HG03432 (cell line): ENCODE data around the gene LAMC2.

Experiments
- ATAC-seq: cut with Tn5 transposase; IDR thresholded peaks from one replicate; pipeline ENCODE4 v1.9.1; 2021; ENCODE audit warnings: mild to moderate bottlenecking, moderate library complexity; ENCODE audit not compliant: unreplicated experiment

The LAMC2 gene

DNA sequence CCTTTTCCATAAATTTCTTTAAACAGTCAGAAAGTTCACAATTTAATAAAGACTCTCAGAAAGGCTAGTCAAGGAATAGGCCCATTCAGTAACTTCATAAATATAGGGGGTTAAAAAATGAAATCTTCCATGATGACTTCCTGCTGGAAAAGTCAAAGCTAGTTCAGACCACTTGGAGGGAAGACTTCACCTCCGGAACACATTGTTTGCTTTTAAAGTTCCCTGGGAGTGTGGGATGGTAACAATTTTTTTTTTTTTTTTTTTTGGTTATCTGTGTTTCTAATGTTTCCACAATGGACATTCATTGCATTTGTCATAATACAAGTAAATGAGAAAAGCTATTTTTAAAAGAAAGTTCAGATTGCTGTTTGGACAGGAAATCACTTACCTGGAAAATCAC, 18.4 kb upstream of the LAMC2 start:
- no peak for ATAC-seq

DNA sequence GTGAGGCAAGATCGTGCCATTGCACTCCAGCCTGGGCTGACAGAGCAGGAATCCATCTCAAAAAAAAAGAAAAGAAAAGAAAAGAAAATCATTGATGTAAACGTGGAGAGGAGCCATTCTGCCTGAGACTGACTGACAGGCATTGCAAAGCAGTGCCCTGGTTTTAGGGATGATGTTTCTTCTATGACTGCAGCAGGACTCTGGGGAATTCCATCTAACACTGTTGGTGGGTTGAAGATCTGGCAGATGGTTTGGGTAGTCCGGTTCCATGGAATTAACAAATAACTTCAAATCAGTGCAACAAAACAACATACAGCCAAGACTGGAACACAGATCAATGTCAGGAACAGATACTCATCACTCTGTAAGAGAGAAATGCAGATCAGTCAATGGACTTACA, 17.8 kb upstream of the LAMC2 start:
- no peak for ATAC-seq

DNA sequence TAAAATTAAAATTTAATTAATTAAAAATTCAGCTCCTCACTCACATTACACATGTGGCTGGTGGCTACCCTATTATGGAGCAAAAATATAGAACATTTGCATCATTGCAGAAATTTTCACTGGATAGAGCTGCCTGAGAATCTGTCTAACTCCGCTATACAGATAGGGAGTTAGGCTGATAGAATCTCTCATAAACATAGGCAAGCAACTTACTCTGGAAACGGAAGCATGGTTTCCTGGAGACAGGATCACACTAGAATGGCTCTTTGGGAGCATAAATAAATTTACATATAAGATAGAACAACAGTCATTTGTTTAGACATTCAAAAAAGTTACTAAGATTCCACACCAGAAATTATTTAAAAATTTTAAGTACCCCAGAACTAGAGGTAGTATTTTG, 12.2 kb upstream of the LAMC2 start:
- no peak for ATAC-seq

DNA sequence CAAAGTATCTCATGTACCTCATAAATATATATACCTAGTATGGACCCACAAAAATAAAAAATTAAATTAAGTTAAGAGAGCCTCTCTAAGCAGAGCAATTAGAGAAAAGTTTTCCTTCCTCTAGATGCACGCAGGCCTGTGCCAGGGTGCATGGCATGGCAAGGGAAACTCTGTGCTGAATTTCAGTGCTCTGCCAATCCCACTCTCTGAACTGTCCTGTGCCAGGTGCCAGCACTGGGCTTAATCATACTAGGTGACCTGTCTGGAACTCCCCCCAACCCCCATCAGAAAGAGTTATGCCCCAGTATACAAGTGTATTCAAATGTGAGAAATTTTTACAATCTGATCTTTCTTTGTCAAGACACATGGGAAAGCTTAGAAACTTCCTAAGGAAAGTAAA, 10.4 kb upstream of the LAMC2 start:
- no peak for ATAC-seq

DNA sequence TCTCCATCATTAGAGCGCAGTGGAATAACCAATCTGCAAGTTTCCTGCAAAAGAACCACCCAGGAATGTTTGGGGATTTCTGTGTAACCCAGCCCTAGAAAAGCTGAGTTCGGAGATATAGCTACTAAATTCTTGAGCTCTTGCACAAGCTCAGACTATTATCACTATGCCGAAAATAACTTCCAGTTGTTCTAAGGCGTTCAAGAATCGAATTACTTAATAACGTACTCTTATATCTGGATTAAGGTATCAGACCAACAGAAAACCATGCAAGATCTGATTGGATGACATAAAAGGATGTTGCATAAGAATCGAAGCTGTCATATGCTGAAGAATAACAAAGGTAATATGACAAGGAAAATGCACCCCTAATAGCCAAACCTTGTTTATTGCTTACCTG, 7.5 kb upstream of the LAMC2 start:
- no peak for ATAC-seq

DNA sequence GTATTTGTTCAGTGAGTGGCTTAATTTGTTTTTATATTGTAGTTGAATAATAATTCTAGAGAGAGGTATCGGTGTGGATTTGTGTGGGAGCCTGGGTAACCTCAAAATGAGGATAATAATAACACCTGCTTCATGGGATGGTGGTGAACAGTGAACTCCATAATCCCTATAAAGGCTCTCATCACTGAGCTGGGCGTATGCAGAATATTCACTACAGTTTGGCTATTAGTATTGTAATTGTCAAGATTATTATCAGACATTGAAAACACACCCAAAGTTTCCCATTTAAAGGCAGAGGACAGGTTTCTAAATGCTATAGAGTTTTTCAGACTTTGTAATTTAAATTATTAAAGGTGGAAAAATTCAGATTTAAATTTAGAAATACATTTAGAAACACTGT, 7.0 kb upstream of the LAMC2 start:
- no peak for ATAC-seq

DNA sequence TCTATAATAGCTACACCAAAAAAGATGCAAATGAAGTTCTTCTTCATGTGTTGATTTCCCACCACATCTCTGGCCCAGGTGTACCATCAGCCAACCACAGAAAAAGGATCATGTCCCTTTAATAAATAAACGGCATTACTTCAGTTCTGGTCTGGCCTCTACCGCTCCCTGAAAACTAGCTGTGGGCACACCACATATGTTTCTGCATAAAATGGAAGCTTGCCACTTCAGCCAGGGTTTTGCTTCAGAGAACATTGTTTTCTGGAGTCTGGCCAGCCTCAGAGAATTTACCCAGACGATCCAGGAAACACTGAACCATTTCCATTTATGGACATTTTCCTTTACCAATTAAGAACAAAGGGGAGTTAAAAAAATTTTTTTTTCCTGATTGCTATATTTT, 5.8 kb upstream of the LAMC2 start:
- ATAC-seq: peak; percentile 37

DNA sequence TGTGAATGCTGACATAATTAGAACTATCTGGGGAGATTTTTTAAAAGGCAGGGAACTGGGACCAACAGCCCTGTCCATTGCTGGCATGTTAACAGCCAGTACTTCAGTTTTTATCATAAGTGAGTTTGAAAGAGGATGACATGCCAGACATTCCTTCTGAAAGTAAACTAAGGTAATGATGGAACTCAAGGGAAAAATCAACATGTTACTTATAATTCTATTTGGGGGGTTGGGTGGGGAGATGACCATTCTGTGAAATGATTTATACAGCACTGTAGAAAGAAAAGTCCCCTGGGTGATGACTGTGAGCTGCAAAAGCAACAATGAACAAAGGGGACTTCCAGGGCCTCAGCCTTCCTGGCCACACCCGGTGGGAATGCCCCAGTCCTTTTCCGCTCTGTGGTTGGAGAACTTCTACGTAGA, 5.4 kb upstream of the LAMC2 start:
- ATAC-seq: peak; percentile 88

DNA sequence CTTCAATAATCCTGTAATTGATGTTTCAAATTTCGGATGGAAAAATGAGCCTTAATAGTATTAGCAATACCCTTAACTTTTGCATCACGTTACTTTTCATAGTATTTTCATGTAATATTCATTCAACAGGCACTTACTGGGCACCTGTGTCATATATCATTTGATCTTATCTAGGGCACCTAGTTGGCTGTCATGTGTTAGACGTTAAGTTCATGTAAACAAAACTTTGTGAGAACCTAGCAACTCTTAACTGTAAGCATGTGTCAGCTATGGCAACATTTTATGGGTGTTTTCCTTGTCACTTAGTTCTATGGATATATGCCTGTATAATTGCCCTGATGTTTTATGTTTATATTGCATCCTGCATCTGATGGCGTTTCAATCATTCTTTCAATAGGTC, 777 bp downstream of the LAMC2 start:
- ATAC-seq: no peak

DNA sequence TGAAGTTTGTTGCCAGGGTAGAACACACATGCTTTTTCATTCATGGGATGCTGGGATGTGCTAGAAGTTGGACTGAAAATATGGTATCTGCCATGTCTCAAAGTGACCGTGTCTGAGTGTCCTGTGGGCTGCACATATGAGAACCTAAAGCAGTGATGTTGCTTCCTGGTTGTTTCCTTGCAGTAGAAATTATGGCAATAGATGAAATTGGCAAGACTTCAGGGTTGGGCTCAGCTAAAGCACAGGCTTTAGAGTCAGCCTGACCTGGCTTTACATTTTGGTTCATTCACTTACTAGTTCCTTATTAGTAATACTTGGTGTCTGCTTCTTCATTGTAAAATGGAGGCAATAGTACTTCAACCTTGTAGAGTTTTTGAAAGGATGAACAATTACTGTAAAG, 2.2 kb downstream of the LAMC2 start:
- ATAC-seq: no peak

DNA sequence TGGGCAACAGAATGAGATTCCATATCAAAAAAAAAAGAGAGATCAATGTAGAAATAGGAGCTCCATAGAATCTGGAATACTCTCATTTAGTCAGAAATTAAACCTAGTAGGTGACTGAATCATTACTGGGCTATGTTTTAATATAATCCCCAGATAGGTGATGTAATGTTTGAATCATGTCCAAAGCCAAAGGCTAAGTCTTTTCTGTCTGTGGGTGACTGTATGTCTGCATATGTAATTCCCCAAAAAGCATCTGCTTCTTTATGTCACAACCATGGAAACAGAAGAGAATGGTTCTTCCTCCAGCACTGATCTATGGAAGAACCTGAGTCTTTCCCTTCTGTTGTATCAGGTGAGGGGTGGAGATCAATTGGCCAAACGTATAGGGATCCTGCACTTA, 5.8 kb downstream of the LAMC2 start:
- no peak for ATAC-seq

DNA sequence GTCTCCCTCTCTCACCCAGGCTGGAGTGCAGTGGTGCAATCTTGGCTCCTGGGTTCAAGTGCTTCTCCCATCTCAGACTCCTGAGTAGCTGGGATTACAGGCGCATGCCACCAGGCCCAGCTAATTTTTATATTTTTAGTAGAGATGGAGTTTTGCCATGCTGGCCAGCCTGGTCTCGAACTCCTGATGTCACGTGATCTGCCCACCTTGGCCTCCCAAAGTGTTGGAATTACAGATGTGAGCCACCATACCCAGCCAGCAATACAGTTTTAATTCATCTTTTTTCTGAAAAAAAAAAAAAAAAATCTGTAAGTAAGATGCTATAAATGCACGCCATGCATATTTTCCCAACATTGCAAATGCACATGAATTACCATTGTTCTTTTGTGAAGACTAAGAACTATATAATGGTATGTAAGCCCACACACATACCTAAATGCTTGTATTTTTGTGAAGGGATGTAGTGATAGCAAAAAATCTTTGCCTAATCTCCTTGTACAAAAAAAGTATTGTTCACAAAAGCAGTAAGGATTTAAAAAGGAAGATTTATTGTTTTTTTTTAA, 8.0 kb downstream of the LAMC2 start:
- no peak for ATAC-seq

DNA sequence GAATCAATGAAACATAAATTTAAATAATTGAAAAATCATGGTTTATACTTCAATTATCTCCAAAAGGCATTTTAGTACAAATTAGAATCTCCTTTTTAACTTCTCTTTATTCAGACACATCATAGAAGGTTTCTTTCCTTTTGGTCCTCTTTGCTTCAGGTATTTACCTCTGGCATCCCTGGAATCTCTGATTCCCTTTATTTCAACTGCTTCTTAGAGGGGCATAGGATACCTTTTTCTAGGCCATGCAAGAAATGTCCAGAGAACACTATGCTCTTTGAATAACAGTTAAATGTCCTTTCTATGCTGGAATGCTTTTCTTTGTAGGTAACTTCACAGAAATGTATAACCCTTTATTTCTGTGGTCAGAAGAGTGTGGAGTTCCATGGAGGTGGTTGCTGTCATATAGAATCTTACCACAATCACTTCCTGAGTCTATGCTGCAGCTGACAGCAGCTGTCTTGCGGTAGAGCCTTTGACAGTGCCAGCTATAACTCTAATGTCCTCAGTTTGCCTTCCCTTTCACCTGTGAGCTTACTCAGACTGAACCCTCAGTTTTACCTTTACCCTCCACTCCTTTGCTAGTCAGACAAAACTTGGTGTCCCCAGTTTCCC, 8.6 kb downstream of the LAMC2 start:
- peak; percentile 96 for ATAC-seq

DNA sequence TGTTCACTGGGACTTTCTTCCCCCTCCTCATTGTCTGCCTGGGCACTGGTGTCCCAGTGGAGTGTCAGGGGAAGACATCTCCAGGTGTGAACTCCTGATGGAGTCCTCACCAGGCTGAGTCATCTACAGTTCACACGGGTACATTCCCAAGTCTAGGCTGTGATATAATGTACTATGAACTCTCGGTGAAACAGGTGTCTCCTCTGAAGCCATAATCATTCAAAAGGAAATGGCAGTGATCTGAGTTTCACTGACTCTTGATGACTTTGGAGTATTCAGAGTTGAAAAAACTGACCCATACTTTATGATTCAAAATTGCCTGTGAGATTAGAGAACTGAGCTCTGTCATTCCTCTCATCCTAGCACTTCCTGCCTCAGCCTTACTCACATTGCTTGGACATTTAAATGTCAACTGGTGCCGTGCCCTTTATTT, 9.1 kb downstream of the LAMC2 start:
- peak; percentile 65 for ATAC-seq

DNA sequence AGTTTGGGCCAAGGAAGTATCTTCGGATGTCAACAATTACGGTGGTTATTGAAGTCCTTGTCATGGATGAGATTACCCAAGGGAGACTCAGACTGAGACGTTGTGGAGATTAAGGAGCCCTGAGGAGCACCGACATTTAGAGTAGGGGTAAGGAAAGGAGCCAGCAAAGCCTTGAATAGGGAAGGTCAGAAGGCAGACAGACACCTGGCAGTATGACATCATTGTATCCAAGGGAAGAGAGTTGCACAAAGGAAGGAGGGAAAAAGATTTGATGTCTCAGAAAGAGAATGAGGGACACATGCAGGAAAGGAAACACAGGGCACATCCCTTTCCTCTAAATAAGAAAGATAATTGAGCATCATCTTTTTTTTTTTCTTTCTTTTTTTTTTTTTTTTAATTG, 11.7 kb downstream of the LAMC2 start:
- no peak for ATAC-seq

DNA sequence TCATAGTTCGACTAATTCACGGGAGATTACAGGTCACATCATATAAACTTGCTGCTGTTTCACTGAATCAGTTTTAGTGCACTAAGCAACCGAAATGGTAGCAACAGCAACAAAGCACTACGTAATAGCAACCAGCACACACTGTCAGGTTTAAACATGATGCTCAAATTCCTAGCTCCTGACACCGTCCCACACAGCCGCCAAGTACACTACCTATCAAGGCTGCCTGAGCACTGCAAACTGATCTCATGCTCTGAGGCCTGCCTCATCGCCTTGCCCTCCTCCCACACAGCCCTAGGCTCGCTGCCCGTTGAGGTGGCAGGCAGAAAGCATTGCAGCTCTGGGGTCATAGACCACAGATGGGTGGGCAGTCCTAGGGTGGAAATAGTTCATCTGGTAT, 12.4 kb downstream of the LAMC2 start:
- no peak for ATAC-seq

DNA sequence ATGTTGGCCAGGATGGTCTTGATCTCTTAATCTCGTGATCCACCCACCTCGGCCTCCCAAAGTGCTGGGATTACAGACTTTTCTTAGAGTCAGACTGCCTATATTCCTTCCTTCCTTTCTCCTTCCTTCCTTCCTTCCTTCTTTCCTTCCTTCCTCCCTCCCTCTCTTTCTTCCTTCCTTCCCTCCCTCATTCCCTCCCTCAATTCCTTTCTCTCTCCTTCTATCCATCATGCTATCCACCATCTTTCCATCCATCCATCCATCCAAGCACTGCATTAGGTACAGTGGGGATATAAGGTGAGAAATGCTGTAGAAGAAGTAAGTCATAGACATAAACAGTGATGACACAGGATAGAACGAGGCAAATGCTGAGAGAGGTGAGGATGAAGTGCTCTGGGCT, 13.2 kb downstream of the LAMC2 start:
- ATAC-seq: no peak

DNA sequence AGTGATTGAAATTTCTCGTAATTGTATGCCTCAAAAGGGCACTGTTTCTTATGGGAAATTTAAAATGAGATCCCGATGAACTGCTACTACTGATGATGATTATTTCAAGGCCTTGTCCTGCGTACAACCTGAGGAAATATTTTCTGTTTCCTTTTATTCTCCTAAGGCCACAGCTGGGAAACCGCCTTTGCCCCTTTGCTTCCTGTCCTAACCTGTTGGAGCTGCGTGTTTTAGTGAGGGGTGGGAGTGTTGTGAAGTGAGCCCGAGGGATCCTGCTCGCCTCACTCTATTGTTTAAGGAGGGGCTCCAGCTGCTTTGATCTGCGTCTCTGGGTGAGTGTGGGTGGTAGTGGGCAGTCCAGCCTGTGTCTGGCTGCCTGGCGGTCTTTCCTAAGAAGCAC, 14.4 kb downstream of the LAMC2 start:
- ATAC-seq: no peak

DNA sequence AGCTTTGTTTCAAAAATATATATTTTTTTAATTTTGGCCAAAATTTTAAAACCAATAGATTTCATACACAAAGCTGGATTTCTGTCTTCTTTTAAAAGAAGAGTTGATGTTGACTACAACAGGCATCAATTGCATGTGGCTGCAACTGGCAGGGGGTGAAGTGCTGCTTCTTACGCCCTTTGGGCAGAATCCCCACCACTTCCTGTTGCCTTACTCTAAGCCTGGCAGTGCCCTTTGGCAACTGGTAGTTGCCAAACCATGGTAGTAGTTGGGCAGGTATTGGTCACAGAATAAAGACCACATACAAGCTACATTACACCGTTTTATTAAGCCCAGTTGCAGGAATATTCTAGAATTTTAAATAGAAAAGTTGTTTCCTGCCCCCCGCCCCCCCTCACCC, 17.0 kb downstream of the LAMC2 start:
- ATAC-seq: no peak

DNA sequence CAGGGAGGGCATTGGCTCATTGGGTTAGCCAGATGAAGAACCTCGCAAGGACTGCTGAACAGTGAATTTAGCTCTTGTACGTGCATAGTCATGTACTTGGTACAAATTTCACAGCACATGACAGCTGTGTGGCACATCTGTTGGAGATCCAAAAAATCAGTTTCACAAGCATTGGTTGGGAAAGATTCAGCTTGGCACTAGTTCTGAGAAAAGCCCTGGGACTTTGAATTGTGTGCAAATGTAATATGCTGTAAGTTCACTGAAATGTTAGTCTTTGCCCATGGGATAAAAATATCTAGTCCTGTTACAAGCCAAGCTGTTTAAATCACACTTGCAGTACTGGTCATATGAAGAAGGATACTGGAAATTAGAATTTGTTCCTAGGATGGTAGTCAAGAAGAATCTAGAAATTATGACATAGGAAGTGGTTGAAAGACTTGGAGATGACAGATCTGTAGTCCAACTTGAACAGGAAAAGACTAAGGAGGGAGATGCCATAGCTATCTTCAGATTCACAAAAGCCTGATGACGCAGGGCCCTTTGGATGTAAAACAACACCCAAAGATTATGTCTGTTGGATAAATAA, 19.2 kb downstream of the LAMC2 start:
- no peak for ATAC-seq

DNA sequence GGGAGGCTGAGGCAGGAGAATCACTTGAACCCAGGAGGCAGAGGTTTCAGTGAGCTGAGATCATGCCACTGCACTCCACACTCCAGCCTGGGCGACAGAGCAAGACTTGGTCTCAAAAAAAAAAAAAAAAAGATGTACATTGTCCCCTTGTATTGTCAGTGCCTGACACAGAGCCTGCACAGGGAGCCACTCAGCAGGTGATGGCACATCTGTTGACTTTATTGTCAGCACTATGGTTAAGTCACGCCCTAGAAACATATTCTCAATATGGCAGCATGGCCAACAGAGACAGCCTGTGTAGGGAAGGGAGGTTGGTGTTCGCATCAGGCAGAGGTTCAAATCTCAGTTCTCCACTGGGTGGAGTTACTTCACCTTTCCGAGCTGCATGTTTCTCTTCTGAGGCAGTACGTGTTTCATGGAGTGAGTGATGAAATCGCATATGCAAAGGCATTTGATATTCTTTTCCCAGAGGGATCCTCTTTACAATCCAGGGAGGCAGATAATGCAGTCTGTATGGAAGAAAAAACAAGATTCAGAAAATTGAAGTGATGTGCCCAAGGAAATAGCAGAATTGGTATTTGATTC, 20.6 kb downstream of the LAMC2 start:
- no peak for ATAC-seq

DNA sequence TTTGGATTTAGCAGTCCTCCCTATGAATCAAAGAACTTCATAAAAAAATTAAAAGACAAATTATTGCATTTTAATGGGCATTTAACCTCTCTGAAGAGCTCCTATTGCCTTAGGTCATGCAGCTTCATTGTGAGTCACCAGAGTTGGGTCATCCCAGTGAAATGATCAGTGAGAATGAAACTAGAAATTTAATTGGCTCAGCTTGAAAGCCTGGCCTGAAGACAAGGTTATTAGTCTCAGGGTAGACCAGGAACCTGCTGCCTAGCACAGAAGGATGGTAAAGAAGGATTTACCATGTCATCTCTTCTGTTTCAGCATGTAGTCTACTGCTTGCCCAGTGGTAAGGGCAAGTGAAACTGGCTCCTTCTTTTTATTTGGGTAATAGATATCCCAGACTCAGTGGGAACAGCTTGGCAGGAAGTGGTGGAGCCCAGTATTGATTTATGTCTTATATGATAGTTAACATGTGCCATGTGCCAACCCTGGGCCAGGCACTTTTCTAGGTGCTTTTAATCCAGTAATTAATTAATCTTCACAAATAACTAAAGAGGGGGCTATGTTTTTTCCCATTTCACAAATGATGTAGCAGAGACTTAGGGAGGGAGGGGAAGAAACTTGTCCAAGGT, 23.6 kb downstream of the LAMC2 start:
- ATAC-seq: peak; percentile 69
